ENCODE measurements around the gene SH3BGRL.

SH3BGRL gene

GRCh38 chrX:81202456-81202819 lies 536 bp downstream of the SH3BGRL start:
- no peak for TF ChIP-seq EZH2 (optimal IDR thresholded peaks at IDR 0.05; ENCODE audit: low read depth, low read length)
- no peak for TF ChIP-seq EZH2phosphoT487 (IDR thresholded peaks at IDR 0.05; ENCODE audit: low read length)
- Histone ChIP-seq H3K27me3 (replicated peaks; ENCODE audit: insufficient read depth, low read length) (no peaks in the 10 kb centered on the region), H3F3A (ENCODE audit: insufficient read depth, low read length) (no peaks in the 10 kb centered on the region), H3K79me2 (ENCODE audit: low read length) (peaks cover 15% of the 10 kb centered on the region), H3K4me1 (ENCODE audit: low read length) (no peaks in the 10 kb centered on the region; the same call in 1 of the 2 replicates), H3K9me3 (replicated peaks; ENCODE audit: insufficient read depth, low read length) (no peaks in the 10 kb centered on the region), H3K4me3 (ENCODE audit: low read length) (peak overlapping the region; percentile 74), H3K4me2 (ENCODE audit: low read depth, low read length) (peak overlapping the region; percentile 42; the same call in 1 of the 2 replicates), H3K27ac (ENCODE audit: low read length) (peak overlapping the region; percentile 90; the same call in 1 of the 2 replicates), H3K9ac (ENCODE audit: low read length) (peak overlapping the region; percentile 66), H2AFZ (ENCODE audit: low read length) (peak overlapping the region; percentile 47), H4K20me1 (ENCODE audit: insufficient read depth, low read length) (no peaks in the 10 kb centered on the region), H3K9me2 (replicated peaks; ENCODE audit: insufficient read depth, low read length) (no peaks in the 10 kb centered on the region), H3K36me3 (replicated peaks; ENCODE audit: insufficient read depth, low read length) (no peaks in the 10 kb centered on the region)
- DNase-seq, result peak; percentile 14

- H3K79me2 ChIP-seq (ENCODE audit: low read length), result peaks cover 15% of the 10 kb centered on the region
- H3K9ac ChIP-seq (ENCODE audit: low read length), result peak overlapping the region; percentile 66; the same call in 1 of the 2 replicates
- H4K20me1 ChIP-seq (ENCODE audit: insufficient read depth, low read length), result no peaks in the 10 kb centered on the region
- TF ChIP-seq EZH2 (optimal IDR thresholded peaks at IDR 0.05; ENCODE audit: low read depth, low read length), result no peak
- H3K36me3 ChIP-seq (replicated peaks; ENCODE audit: insufficient read depth, low read length), result no peaks in the 10 kb centered on the region
- H3K4me1 ChIP-seq (ENCODE audit: low read length), result no peaks in the 10 kb centered on the region; the same call in 1 of the 2 replicates
- H3K27me3 ChIP-seq (replicated peaks; ENCODE audit: insufficient read depth, low read length), result no peaks in the 10 kb centered on the region
- H3K9me3 ChIP-seq (replicated peaks; ENCODE audit: insufficient read depth, low read length), result no peaks in the 10 kb centered on the region
- H3F3A ChIP-seq (ENCODE audit: insufficient read depth, low read length), result no peaks in the 10 kb centered on the region
- H3K4me2 ChIP-seq (ENCODE audit: low read depth, low read length), result peak overlapping the region; percentile 42
- no peaks in the 10 kb centered on the region for H3K9me2 ChIP-seq (replicated peaks; ENCODE audit: insufficient read depth, low read length)
- no peak overlapping the region for H2AFZ ChIP-seq (ENCODE audit: low read length)
- H3K4me3 ChIP-seq (ENCODE audit: low read length), result peak overlapping the region; percentile 74
- DNase-seq, result no peak
- no peak overlapping the region for H3K27ac ChIP-seq (ENCODE audit: low read length)
Observed at GRCh38 chrX:81202943-81203342, 1.0 kb downstream of the SH3BGRL start.

- H3K36me3 ChIP-seq (replicated peaks; ENCODE audit: insufficient read depth, low read length), result no peaks in the 10 kb centered on the region
- H3K79me2 ChIP-seq (ENCODE audit: low read length), result peaks cover 15% of the 10 kb centered on the region
Observed at GRCh38 chrX:81205551-81205950, 3.6 kb downstream of the SH3BGRL start.

GRCh38 chrX:81206476-81206875 lies 4.6 kb downstream of the SH3BGRL start:
- Histone ChIP-seq H3K4me3 (ENCODE audit: low read length) (no peak overlapping the region), H4K20me1 (ENCODE audit: insufficient read depth, low read length) (no peaks in the 10 kb centered on the region), H3K36me3 (replicated peaks; ENCODE audit: insufficient read depth, low read length) (no peaks in the 10 kb centered on the region), H3K9me2 (replicated peaks; ENCODE audit: insufficient read depth, low read length) (no peaks in the 10 kb centered on the region), H3K9me3 (replicated peaks; ENCODE audit: insufficient read depth, low read length) (no peaks in the 10 kb centered on the region), H3K27me3 (replicated peaks; ENCODE audit: insufficient read depth, low read length) (no peaks in the 10 kb centered on the region), H3K4me2 (ENCODE audit: low read depth, low read length) (no peak overlapping the region), H3K79me2 (ENCODE audit: low read length) (peaks cover 15% of the 10 kb centered on the region), H2AFZ (ENCODE audit: low read length) (no peak overlapping the region), H3K4me1 (ENCODE audit: low read length) (no peaks in the 10 kb centered on the region; the same call in 1 of the 2 replicates), H3K27ac (ENCODE audit: low read length) (no peak overlapping the region), H3K9ac (ENCODE audit: low read length) (no peak overlapping the region), H3F3A (ENCODE audit: insufficient read depth, low read length) (no peaks in the 10 kb centered on the region)
- no peak for DNase-seq
- TF ChIP-seq EZH2 (optimal IDR thresholded peaks at IDR 0.05; ENCODE audit: low read depth, low read length), result no peak
- TF ChIP-seq EZH2phosphoT487 (IDR thresholded peaks at IDR 0.05; ENCODE audit: low read length), result no peak
- TF ChIP-seq CTCF (IDR thresholded peaks at IDR 0.05; ENCODE audit: low read length), result no peak

More at GRCh38 chrX:81205551-81205950, 3.6 kb downstream of the SH3BGRL start:
- no peaks in the 10 kb centered on the region for H3F3A ChIP-seq (ENCODE audit: insufficient read depth, low read length)
- H3K27me3 ChIP-seq (replicated peaks; ENCODE audit: insufficient read depth, low read length), result no peaks in the 10 kb centered on the region
- H3K9me2 ChIP-seq (replicated peaks; ENCODE audit: insufficient read depth, low read length), result no peaks in the 10 kb centered on the region
- DNase-seq, result no peak
- no peak overlapping the region for H3K4me2 ChIP-seq (ENCODE audit: low read depth, low read length)
- no peak overlapping the region for H3K9ac ChIP-seq (ENCODE audit: low read length)
- H4K20me1 ChIP-seq (ENCODE audit: insufficient read depth, low read length), result no peaks in the 10 kb centered on the region
- TF ChIP-seq CTCF (IDR thresholded peaks at IDR 0.05; ENCODE audit: low read length) (no peak), EZH2phosphoT487 (IDR thresholded peaks at IDR 0.05; ENCODE audit: low read length) (no peak), EZH2 (optimal IDR thresholded peaks at IDR 0.05; ENCODE audit: low read depth, low read length) (no peak)
- H2AFZ ChIP-seq (ENCODE audit: low read length), result no peak overlapping the region
- H3K9me3 ChIP-seq (replicated peaks; ENCODE audit: insufficient read depth, low read length), result no peaks in the 10 kb centered on the region
- H3K4me1 ChIP-seq (ENCODE audit: low read length), result no peaks in the 10 kb centered on the region; the same call in 1 of the 2 replicates
- no peak overlapping the region for H3K27ac ChIP-seq (ENCODE audit: low read length)
- no peak overlapping the region for H3K4me3 ChIP-seq (ENCODE audit: low read length)
